SK-N-SH (cell line): ENCODE measurements around the gene HK3. TPM values are rescaled to one million over a fixed set of nuclear protein-coding genes. Genes with fewer than 3 reads are reported as not detected.

Experiments used
- CTCF ChIA-PET: fragments of 300-600, 350-600 bp; formaldehyde crosslinking; extraction: SDS; loops from one replicate; lab custom pipeline; 2021; lab: Yijun Ruan, JAX
- POLR2A ChIA-PET: fragments of 350-600 bp; sonication (Branson Sonifier 250); formaldehyde crosslinking; extraction: SDS; loops from one replicate; lab custom pipeline; 2020; ENCODE audit warnings: antibody characterized with exemption, inconsistent platforms; lab: Yijun Ruan, JAX
- DNase-seq: peaks from one replicate; pipeline ENCODE4 v3.0.0; 2012
- H2AFZ ChIP-seq: fragments of 200-600 bp; sonication (generic); 2 replicates; pipeline ENCODE4 v1.8.1; 2016; ENCODE audit warnings: antibody characterized with exemption, mild to moderate bottlenecking, low read depth
- H3F3A ChIP-seq: fragments of 200-600 bp; sonication (generic); replicated peaks from 2 replicates; pipeline ENCODE3; 2016; ENCODE audit warnings: antibody characterized with exemption, mild to moderate bottlenecking; ENCODE audit not compliant: insufficient read depth
- H3K27ac ChIP-seq, 2 experiments: fragments of 200-500 bp in 1 of 2; fragments of 200-600 bp in 1 of 2; sonication (Bioruptor generic) in 1 of 2; sonication (generic), shearing (Covaris generic) in 1 of 2; 2 replicates each; pipeline versions ENCODE4 v1.5.1 to v1.6.1; 2014 to 2016; ENCODE audit warnings: low read depth in 2 of 2, inconsistent platforms in 1 of 2, low read length in 1 of 2, mild to moderate bottlenecking in 1 of 2, mixed read lengths in 1 of 2
- H3K27me3 ChIP-seq: fragments of 200-600 bp; sonication (generic), shearing (Covaris generic); 2 replicates; pipeline ENCODE4 v1.6.1; 2016; ENCODE audit warnings: mixed run types; ENCODE audit not compliant: insufficient read depth
- H3K36me3 ChIP-seq, 2 experiments: fragments of 200-500 bp in 1 of 2; fragments of 200-600 bp in 1 of 2; sonication (Bioruptor generic) in 1 of 2; sonication (generic) in 1 of 2; replicated peaks in 1 of 2; 2 replicates each; pipeline versions ENCODE3 to v1.5.1; 2014 to 2016; ENCODE audit warnings: low read length in 1 of 2, mild to moderate bottlenecking in 1 of 2; ENCODE audit not compliant: insufficient read depth in 2 of 2, control insufficient read depth in 1 of 2
- H3K4me1 ChIP-seq, 2 experiments: fragments of 200-500 bp in 1 of 2; fragments of 200-600 bp in 1 of 2; sonication (Bioruptor generic) in 1 of 2; sonication (generic), shearing (Covaris generic) in 1 of 2; 2 replicates each; pipeline versions ENCODE4 v1.5.1 to v1.6.1; 2014 to 2016; ENCODE audit warnings: low read depth in 1 of 2, low read length in 1 of 2, mixed run types in 1 of 2; ENCODE audit not compliant: insufficient read depth in 2 of 2, control insufficient read depth in 1 of 2
- H3K4me2 ChIP-seq: fragments of 200-600 bp; sonication (generic), shearing (Covaris generic); 2 replicates; pipeline ENCODE4 v1.6.1; 2017; ENCODE audit warnings: mixed run types
- H3K4me3 ChIP-seq, 2 experiments: fragments of 200-500 bp in 1 of 2; fragments of 200-600 bp in 1 of 2; sonication (Bioruptor generic) in 1 of 2; sonication (generic), shearing (Covaris generic) in 1 of 2; 2 replicates each; pipeline versions ENCODE4 v1.5.1 to v1.8.1; 2014 to 2016; ENCODE audit warnings: low read depth in 2 of 2, inconsistent platforms in 1 of 2, low read length in 1 of 2, mild to moderate bottlenecking in 1 of 2, mixed read lengths in 1 of 2, moderate library complexity in 1 of 2
- H3K79me2 ChIP-seq: fragments of 200-600 bp; sonication (generic); 2 replicates; pipeline ENCODE4 v1.8.1; 2017; ENCODE audit warnings: mild to moderate bottlenecking; ENCODE audit not compliant: insufficient read depth
- H3K9ac ChIP-seq: fragments of 200-600 bp; sonication (generic); 2 replicates; pipeline ENCODE4 v1.6.1; 2017; ENCODE audit warnings: mixed run types
- H3K9me2 ChIP-seq: fragments of 200-600 bp; sonication (generic); 2 replicates; pipeline ENCODE4 v1.6.1; 2017; ENCODE audit warnings: mixed run types
- H3K9me3 ChIP-seq: fragments of 200-600 bp; sonication (generic); 2 replicates; pipeline ENCODE4 v1.6.1; 2017; ENCODE audit warnings: mixed run types, mild to moderate bottlenecking, moderate library complexity
- H4K20me1 ChIP-seq: fragments of 200-600 bp; sonication (generic); 2 replicates; pipeline ENCODE4 v1.6.1; 2017; ENCODE audit warnings: mild to moderate bottlenecking, mixed run types; ENCODE audit not compliant: insufficient read depth
- EZH2phosphoT487 ChIP-seq: fragments of 200-600 bp; sonication (generic); IDR thresholded peaks from 2 replicates; pipeline ENCODE4 v1.6.1; 2017; ENCODE audit warnings: low read depth, mixed run types, mild to moderate bottlenecking, antibody characterized with exemption, moderate library complexity, borderline replicate concordance
- FOXJ3 ChIP-seq: sonication (generic); formaldehyde crosslinking; IDR thresholded peaks from 2 replicates; pipeline ENCODE4 v1.5.1; 2020; ENCODE audit warnings: mild to moderate bottlenecking, missing genetic modification reagents
- FOXM1 ChIP-seq: IDR thresholded peaks from 2 replicates; pipeline ENCODE4 v1.4.0; 2012; ENCODE audit warnings: low read depth, mild to moderate bottlenecking
- GABPA ChIP-seq: IDR thresholded peaks from 2 replicates; pipeline ENCODE4 v1.4.0; 2012; ENCODE audit warnings: low read depth, mild to moderate bottlenecking
- JUND ChIP-seq: IDR thresholded peaks from 2 replicates; pipeline ENCODE4 v1.4.0; 2012
- MEF2A ChIP-seq: IDR thresholded peaks from 2 replicates; pipeline ENCODE4 v1.4.0; 2012; ENCODE audit warnings: low read depth, borderline replicate concordance
- NFIC ChIP-seq: IDR thresholded peaks from 2 replicates; pipeline ENCODE4 v1.4.0; 2012; ENCODE audit warnings: borderline replicate concordance
- NRF1 ChIP-seq: IDR thresholded peaks from 2 replicates; pipeline ENCODE4 v1.6.1; 2012; ENCODE audit warnings: low read depth, mild to moderate bottlenecking, low read length
- REST ChIP-seq: IDR thresholded peaks from 2 replicates; pipeline ENCODE4 v1.6.1; 2012; ENCODE audit warnings: mild to moderate bottlenecking, low read depth, low read length, moderate library complexity
- RFX5 ChIP-seq: IDR thresholded peaks from 2 replicates; pipeline ENCODE4 v1.6.1; 2012; ENCODE audit warnings: mild to moderate bottlenecking, improper control_type of control experiment, low read length
- SIN3A ChIP-seq: IDR thresholded peaks from 2 replicates; pipeline ENCODE4 v1.6.1; 2012; ENCODE audit warnings: low read depth, mild to moderate bottlenecking, low read length, moderate library complexity, borderline replicate concordance
- ZBTB33 ChIP-seq: IDR thresholded peaks from 2 replicates; pipeline ENCODE4 v1.4.0; 2012; ENCODE audit warnings: low read depth, borderline replicate concordance
- WGBS: methylation state at CpG from one replicate; pipeline ENCODE4 v1.1.6; 2017; ENCODE audit warnings: low lambda C conversion rate; 5-methylcytosine and 5-hydroxymethylcytosine counted together
- polyA plus RNA-seq, 3 experiments: library from polyadenylated mRNA; depleted of rRNA; stranded (reverse); fragments of >200 nt; gene quantifications; 2 replicates each; pipeline ENCODE4 v1.2.3, GENCODE V29; 2012
- TF ChIP-seq, protein P1 (sequence below): fragments of 150-350 bp; IDR thresholded peaks from 2 replicates; pipeline ENCODE4 v1.6.1; 2017; ENCODE audit warnings: antibody characterized with exemption, low read length, low read depth, borderline replicate concordance
- TF ChIP-seq, protein P2 (sequence below): IDR thresholded peaks from 2 replicates; pipeline ENCODE4 v1.4.0; 2012; ENCODE audit warnings: low read depth
- TF ChIP-seq, protein P3 (sequence below): IDR thresholded peaks from 2 replicates; pipeline ENCODE4; 2012
- TF ChIP-seq, protein P4 (sequence below): IDR thresholded peaks from 2 replicates; pipeline ENCODE4 v1.4.0; 2012; ENCODE audit warnings: low read depth, borderline replicate concordance
- TF ChIP-seq, protein P5 (sequence below): fragments of 150-350 bp; IDR thresholded peaks from 2 replicates; pipeline ENCODE4 v1.6.1; 2016; ENCODE audit warnings: mild to moderate bottlenecking, low read depth, low read length

Gene HK3
- polyA plus RNA-seq, 1 of the 3 experiments (the other 2 are of a cell fraction) = 0.02 TPM

DNA sequence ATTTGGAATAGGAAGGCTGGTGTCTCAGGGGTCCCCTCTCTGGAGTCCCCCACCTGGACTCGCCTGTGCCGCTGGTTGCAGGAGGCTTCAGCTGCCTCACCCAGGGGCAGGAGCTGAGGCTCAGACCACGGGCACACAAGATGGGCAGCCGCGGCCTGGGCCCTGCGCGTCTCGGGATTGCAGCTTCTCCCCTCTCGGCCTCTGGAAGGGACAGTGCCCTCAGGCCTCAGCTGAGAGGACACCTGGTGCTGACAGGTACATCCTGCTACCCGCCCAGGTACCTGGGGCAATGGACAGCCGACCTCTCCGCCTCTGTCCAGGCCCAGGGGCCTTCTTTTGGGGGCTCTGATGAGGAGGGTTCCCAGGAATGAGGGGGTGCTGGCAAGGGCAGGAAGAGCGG is 50.5 kb downstream of the HK3 start:
- POLR2A ChIA-PET = no interaction called here
- Histone ChIP-seq H2AFZ (no peak overlapping the region), H3K27me3 (no peaks in the 10 kb centered on the region), H3K4me3 (no peak overlapping the region), H3F3A (no peaks in the 10 kb centered on the region), H3K4me2 (no peak overlapping the region), H3K9me2 (no peaks in the 10 kb centered on the region), H3K9me3 (no peaks in the 10 kb centered on the region), H3K36me3 (no peaks in the 10 kb centered on the region), H3K9ac (no peak overlapping the region), H3K4me1 (peaks cover 0 to 51% of the 10 kb centered on the region in 2 experiments; a peak in 1 of 4 replicates), H3K27ac (no peak overlapping the region), H3K79me2 (no peaks in the 10 kb centered on the region), H4K20me1 (no peaks in the 10 kb centered on the region)
- DNase-seq = no peak
- CTCF ChIA-PET = interaction anchor here (1.5 to 1.6 kb wide), 2 partner anchors 13 to 188 kb away, joined by 3 to 4 read pairs; no protein-coding TSS in a partner anchor
- 68% methylated on average over 8 of the region's 13 CpGs for WGBS
- TF ChIP-seq, protein P1, sequence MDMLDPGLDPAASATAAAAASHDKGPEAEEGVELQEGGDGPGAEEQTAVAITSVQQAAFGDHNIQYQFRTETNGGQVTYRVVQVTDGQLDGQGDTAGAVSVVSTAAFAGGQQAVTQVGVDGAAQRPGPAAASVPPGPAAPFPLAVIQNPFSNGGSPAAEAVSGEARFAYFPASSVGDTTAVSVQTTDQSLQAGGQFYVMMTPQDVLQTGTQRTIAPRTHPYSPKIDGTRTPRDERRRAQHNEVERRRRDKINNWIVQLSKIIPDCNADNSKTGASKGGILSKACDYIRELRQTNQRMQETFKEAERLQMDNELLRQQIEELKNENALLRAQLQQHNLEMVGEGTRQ = no peak
- TF ChIP-seq, protein P2, sequence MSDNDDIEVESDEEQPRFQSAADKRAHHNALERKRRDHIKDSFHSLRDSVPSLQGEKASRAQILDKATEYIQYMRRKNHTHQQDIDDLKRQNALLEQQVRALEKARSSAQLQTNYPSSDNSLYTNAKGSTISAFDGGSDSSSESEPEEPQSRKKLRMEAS = no peak
- TF ChIP-seq GABPA = no peak
- TF ChIP-seq NRF1 = no peak
- no peak for TF ChIP-seq EZH2phosphoT487
- TF ChIP-seq MEF2A = no peak
- no peak for TF ChIP-seq ZBTB33
- TF ChIP-seq, protein P3, sequence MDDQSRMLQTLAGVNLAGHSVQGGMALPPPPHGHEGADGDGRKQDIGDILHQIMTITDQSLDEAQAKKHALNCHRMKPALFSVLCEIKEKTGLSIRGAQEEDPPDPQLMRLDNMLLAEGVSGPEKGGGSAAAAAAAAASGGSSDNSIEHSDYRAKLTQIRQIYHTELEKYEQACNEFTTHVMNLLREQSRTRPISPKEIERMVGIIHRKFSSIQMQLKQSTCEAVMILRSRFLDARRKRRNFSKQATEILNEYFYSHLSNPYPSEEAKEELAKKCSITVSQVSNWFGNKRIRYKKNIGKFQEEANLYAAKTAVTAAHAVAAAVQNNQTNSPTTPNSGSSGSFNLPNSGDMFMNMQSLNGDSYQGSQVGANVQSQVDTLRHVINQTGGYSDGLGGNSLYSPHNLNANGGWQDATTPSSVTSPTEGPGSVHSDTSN = no peak
- no peak for TF ChIP-seq RFX5
- TF ChIP-seq FOXM1 = no peak
- no peak for TF ChIP-seq SIN3A
- TF ChIP-seq NFIC = no peak
- TF ChIP-seq REST = no peak
- TF ChIP-seq, protein P4, sequence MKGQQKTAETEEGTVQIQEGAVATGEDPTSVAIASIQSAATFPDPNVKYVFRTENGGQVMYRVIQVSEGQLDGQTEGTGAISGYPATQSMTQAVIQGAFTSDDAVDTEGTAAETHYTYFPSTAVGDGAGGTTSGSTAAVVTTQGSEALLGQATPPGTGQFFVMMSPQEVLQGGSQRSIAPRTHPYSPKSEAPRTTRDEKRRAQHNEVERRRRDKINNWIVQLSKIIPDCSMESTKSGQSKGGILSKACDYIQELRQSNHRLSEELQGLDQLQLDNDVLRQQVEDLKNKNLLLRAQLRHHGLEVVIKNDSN = no peak
- TF ChIP-seq JUND = no peak
- TF ChIP-seq, protein P5, sequence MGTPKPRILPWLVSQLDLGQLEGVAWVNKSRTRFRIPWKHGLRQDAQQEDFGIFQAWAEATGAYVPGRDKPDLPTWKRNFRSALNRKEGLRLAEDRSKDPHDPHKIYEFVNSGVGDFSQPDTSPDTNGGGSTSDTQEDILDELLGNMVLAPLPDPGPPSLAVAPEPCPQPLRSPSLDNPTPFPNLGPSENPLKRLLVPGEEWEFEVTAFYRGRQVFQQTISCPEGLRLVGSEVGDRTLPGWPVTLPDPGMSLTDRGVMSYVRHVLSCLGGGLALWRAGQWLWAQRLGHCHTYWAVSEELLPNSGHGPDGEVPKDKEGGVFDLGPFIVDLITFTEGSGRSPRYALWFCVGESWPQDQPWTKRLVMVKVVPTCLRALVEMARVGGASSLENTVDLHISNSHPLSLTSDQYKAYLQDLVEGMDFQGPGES = no peak
- TF ChIP-seq FOXJ3 = no peak
